Pancreas (tissue), 10 donors: ENCODE results near the gene ARAP2. TPM values are rescaled to one million over a fixed set of nuclear protein-coding genes. Genes with fewer than 3 reads are reported as not detected.

ENCODE experiments used
- ATAC-seq, 4 donors: fragments of 200-7000 bp; cut with Tn5 transposase; one replicate each; pipeline versions ENCODE4 v1.8.0 to v1.9.1; 2020; ENCODE audit warnings: mild to moderate bottlenecking in 4 of 4, moderate library complexity in 4 of 4
- DNase-seq, 6 donors: peaks; one replicate each; pipeline ENCODE4 v3.0.0-alpha.2; 2020
- FAIRE-seq: peaks from 2 replicates; lab custom pipeline; 2012; peaks lifted over from hg19 to GRCh38; lab: Jason Lieb, UNC
- H3K27ac ChIP-seq, 4 donors: fragments of 200-600 bp; sonication (generic); 1 replicate in 3 of 4; 2 replicates in 1 of 4; pipeline versions ENCODE4 v1.5.0 to v1.8.0; 2020
- H3K27me3 ChIP-seq, 4 donors: fragments of 200-600 bp; one replicate each; pipeline ENCODE4 v1.8.0; 2021
- H3K36me3 ChIP-seq, 3 donors: fragments of 200-600 bp; sonication (generic) in 1 of 3; one replicate each; pipeline versions ENCODE4 v1.5.0 to v1.8.0; 2020 to 2021
- H3K4me1 ChIP-seq, 3 donors: fragments of 200-600 bp; one replicate each; pipeline ENCODE4 v1.8.0; 2021
- H3K4me3 ChIP-seq, 4 donors: fragments of 200-600 bp; sonication (generic) in 2 of 4; one replicate each; pipeline versions ENCODE4 v1.5.0 to v1.8.0; 2020 to 2021
- H3K9me3 ChIP-seq, 4 donors: fragments of 200-600 bp; one replicate each; pipeline ENCODE4 v1.8.0; 2021
- CTCF ChIP-seq, 4 donors: fragments of 200-600 bp; sonication (generic) in 3 of 4; IDR thresholded peaks; one replicate each; pipeline versions ENCODE4 v1.5.0 to v1.8.0; 2021; ENCODE audit warnings: antibody characterized with exemption in 4 of 4
- WGBS, 2 donors: extraction: QIAGEN DNeasy Blood & Tissue Kit; methylation state at CpG; one replicate each; pipeline ENCODE4 v1.1.7; 2013; 5-methylcytosine and 5-hydroxymethylcytosine counted together
- intact Hi-C, 3 donors: fragments of 100-400 bp; cut with DNase I; formaldehyde crosslinking; loops; one replicate each; pipeline versions ENCODE4 v1.11.1 to v1.14.2; 2022
- polyA plus RNA-seq, 2 donors: library from polyadenylated mRNA; stranded (reverse); fragments of 200-250 nt; gene quantifications; one replicate each; pipeline ENCODE4 v1.2.3, GENCODE V29; 2013
- total RNA-seq, 6 donors: library from RNA; stranded (reverse); fragmentation: NEBNext Ultra II Directional in 4 of 6; extraction: Animal tissue kit (Norgen Biotek cat#: 25700) in 4 of 6; gene quantifications; one replicate each; pipeline versions ENCODE4 v1.2.1 to v1.2.4, GENCODE V29; 2021 to 2023
- donor health status: healthy with polysubstance abuse.
- donor health status: DM: no; HTN: no; CAD: no; lungs with moderate emphysema.
- donor health status: DM: no; HTN: no; CAD: no.
- donor health status: control.
- donor health status: control.
- donor health status: Bipolar disorder and iron deficiency.
- donor health status: DM: yes; HTN: yes; CAD: no.
- donor health status: DM: no; HTN: no; CAD: no.
- donor health status: DM: no; HTN: no; CAD: no.
- donor health status: DM: yes; HTN: yes; CAD: no.

ARAP2 gene
- 10 to 100 TPM in 3 of 6 donors, 1 to 10 TPM in 3; 6.9 to 14.3 (median 9.9) TPM for total RNA-seq
- polyA plus RNA-seq: 1 to 10 TPM; 3.2 to 3.6 TPM

GRCh38 chr4:36244257-36245082, at the start of gene ARAP2:
ARAP2 (minus strand) TSS chr4:36244514; CDS start chr4:36229486, 15,028 bp downstream.
- peak; percentile 80 to 89 (median 82) for ATAC-seq

DNA sequence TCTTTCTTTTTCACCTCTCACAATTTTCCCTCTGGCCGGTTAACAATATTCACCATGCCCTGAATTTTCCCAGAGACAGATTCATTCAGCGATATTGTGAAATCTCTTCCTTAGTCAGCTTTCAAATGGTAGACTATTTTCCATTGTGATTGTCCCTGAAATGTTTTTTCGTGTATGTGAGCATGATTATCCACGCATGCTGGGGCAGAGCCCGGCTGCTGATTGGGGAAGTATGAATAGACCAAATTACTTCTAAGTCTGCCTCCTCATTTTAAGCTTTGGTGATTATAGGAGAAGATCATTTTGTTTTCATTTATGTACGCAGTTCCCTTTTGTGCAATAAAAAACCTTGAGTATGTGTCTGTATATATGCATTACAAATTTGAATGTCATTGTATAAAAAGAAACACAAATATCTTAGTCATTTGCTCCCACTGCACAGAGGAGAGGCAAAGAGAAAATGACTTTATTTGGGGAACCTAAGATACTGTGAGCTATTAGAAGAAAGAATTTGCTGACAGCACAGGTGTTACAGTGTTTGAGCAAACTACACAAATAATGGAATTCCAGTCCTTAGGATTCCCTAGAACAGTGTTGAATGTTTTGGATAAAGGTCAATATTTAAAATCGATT, 48.4 kb upstream of the ARAP2 start:
- H3K27ac ChIP-seq: no peak overlapping the region
- no peaks in the 10 kb centered on the region for H3K9me3 ChIP-seq
- ATAC-seq (peak in 1 of 4 donors; percentile 27), DNase-seq (no peak), FAIRE-seq (no peak)
- no peaks in the 10 kb centered on the region for H3K4me1 ChIP-seq
- no peak for TF ChIP-seq CTCF (IDR thresholded peaks at IDR 0.05)
- H3K36me3 ChIP-seq: no peaks in the 10 kb centered on the region
- intact Hi-C loops: no loop called here
- no peaks in the 10 kb centered on the region for H3K27me3 ChIP-seq
- H3K4me3 ChIP-seq: no peak overlapping the region
- 59 to 61% methylated on average over 7 of the region's 7 CpGs for WGBS, 2 donors

More at GRCh38 chr4:36244257-36245082, at the start of gene ARAP2:
- H3K27me3 ChIP-seq: no peaks in the 10 kb centered on the region
- WGBS, 2 donors: 2% methylated on average over 44 to 81 of the region's 81 CpGs
- intact Hi-C loops: no loop called here
- FAIRE-seq (no peak), DNase-seq (peak; percentile 70 to 87 (median 78))
- H3K4me1 ChIP-seq: peaks cover 0 to 21% (median 7%) of the 10 kb centered on the region in 3 donors
- H3K27ac ChIP-seq: peak within 1 kb of the TSS; percentile 83 to 96 (median 87)
- no peak for TF ChIP-seq CTCF (IDR thresholded peaks at IDR 0.05)
- no peaks in the 10 kb centered on the region for H3K36me3 ChIP-seq
- peak within 1 kb of the TSS; percentile 44 to 72 (median 67) for H3K4me3 ChIP-seq
- H3K9me3 ChIP-seq: no peaks in the 10 kb centered on the region

DNA sequence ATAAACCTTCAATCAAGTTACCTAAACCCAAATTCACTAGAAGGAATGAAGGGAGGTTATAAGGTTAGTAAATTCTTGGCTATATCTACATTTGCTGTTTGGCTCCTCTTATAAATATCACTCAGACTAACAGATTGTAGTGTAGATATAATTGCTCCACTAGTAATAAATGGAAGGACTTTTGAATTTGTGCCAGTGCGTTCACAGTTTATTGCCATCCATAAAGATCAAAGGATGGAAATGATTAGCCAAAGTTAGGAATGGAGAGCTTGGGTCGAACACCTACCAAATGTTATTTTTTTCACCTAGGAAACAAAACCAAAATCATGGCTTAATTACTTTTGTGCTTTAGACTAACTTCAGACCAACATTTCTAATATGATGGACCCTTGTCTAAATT, 46.3 kb upstream of the ARAP2 start:
- H3K36me3 ChIP-seq: no peaks in the 10 kb centered on the region
- intact Hi-C loops: no loop called here
- H3K27me3 ChIP-seq: no peaks in the 10 kb centered on the region
- ATAC-seq: no peak
- no peak overlapping the region for H3K27ac ChIP-seq
- H3K4me1 ChIP-seq: no peaks in the 10 kb centered on the region
- TF ChIP-seq CTCF (IDR thresholded peaks at IDR 0.05): no peak
- no peak overlapping the region for H3K4me3 ChIP-seq
- no peak for FAIRE-seq
- H3K9me3 ChIP-seq: no peaks in the 10 kb centered on the region
- 49 to 61% methylated on average over 2 of the region's 2 CpGs for WGBS, 2 donors
- no peak for DNase-seq

GRCh38 chr4:36288731-36289426, 44.6 kb upstream of the ARAP2 start:
- no peak overlapping the region for H3K27ac ChIP-seq
- no peaks in the 10 kb centered on the region for H3K4me1 ChIP-seq
- no peak for TF ChIP-seq CTCF (IDR thresholded peaks at IDR 0.05)
- no peaks in the 10 kb centered on the region for H3K36me3 ChIP-seq
- H3K9me3 ChIP-seq: no peaks in the 10 kb centered on the region
- H3K4me3 ChIP-seq: no peak overlapping the region
- H3K27me3 ChIP-seq: no peaks in the 10 kb centered on the region
- peak; percentile 64 for FAIRE-seq
- intact Hi-C loops: no loop called here
- WGBS, 2 donors: 46 to 63% methylated on average over 2 of the region's 2 CpGs
- ATAC-seq: no peak
- no peak for DNase-seq
